ENCODE measurements around the gene PAFAH1B1.

DNA sequence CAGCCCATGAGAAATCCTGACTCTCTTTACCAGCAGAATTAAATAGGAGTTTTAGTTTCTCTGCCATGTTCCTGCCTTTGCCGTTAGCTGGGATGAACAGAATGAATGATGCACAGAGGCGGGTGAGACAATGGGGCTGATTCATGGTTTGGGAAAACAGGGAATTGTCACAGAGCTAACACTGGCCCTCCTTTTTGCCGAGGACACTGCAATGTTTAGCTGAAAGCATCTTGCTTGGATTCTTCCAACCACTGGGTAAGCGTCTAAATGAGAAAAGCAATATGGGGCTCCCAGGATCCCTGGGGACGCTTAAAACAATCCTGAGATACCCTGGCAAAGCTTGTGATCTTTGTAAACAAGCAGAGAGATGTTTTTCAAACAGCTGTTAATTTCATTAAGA, 12.8 kb upstream of the PAFAH1B1 start:
- no peak for TF ChIP-seq POLR2A (IDR thresholded peaks at IDR 0.05)
- TF ChIP-seq CTCF (IDR thresholded peaks at IDR 0.05), result no peak

All from adrenal gland (tissue), 5 donors.